CD4-positive, alpha-beta memory T cell (primary cell): ENCODE data around the gene NEURL2. TPM values are rescaled to one million over a fixed set of nuclear protein-coding genes. Genes with fewer than 3 reads are reported as not detected.

Source experiments
- CTCF ChIA-PET: fragments of 350-600 bp; sonication (Branson Sonifier 250); formaldehyde crosslinking; loops from one replicate; lab custom pipeline; 2021; ENCODE audit warnings: inconsistent platforms; ENCODE audit not compliant: partially characterized antibody; lab: Charles Lee
- POLR2A ChIA-PET: fragments of 350-600 bp; sonication (Branson Sonifier 250); formaldehyde crosslinking; loops from one replicate; lab custom pipeline; 2021; ENCODE audit not compliant: partially characterized antibody; lab: Charles Lee
- DNase-seq, 5 donors: peaks; one replicate each; pipeline versions ENCODE4 v3.0.0 to v3.0.0-alpha.2; 2020 to 2022; ENCODE audit warnings: mixed read lengths in 1 of 5
- H3K27ac ChIP-seq: one replicate; pipeline ENCODE4 v1.7.0; 2013; ENCODE audit warnings: low read depth, low read length
- H3K27me3 ChIP-seq: 2 replicates; pipeline ENCODE4 v1.7.0; 2013; ENCODE audit warnings: mild to moderate bottlenecking, low read length, moderate library complexity; ENCODE audit not compliant: insufficient read depth
- H3K36me3 ChIP-seq: 2 replicates; pipeline ENCODE4 v1.7.0; 2013; ENCODE audit warnings: mild to moderate bottlenecking, low read length, moderate library complexity; ENCODE audit not compliant: insufficient read depth
- H3K4me1 ChIP-seq: 2 replicates; pipeline ENCODE4 v1.7.0; 2013; ENCODE audit warnings: mild to moderate bottlenecking, low read length, moderate library complexity; ENCODE audit not compliant: insufficient read depth
- H3K4me3 ChIP-seq, 2 donors: one replicate each; pipeline ENCODE4 v1.7.0; 2013; ENCODE audit warnings: low read length in 2 of 2, mild to moderate bottlenecking in 1 of 2
- H3K9me3 ChIP-seq, 2 donors: one replicate each; pipeline ENCODE4 v1.7.0; 2013; ENCODE audit warnings: low read length in 2 of 2, control low read depth in 1 of 2; ENCODE audit not compliant: control insufficient read depth in 1 of 2
- H3K27ac Mint-ChIP-seq, 7 donors: one replicate each; pipeline ENCODE4 v1.8.0; 2020 to 2021; ENCODE audit warnings: mixed read lengths in 7 of 7, mild to moderate bottlenecking in 6 of 7, inconsistent platforms in 3 of 7, moderate library complexity in 3 of 7
- H3K27me3 Mint-ChIP-seq, 2 donors: one replicate each; pipeline ENCODE4 v1.8.0; 2020 to 2021; ENCODE audit warnings: mixed read lengths in 2 of 2
- H3K36me3 Mint-ChIP-seq, 2 donors: one replicate each; pipeline ENCODE4 v1.8.0; 2020 to 2021; ENCODE audit warnings: mixed read lengths in 2 of 2, inconsistent platforms in 1 of 2, mild to moderate bottlenecking in 1 of 2
- H3K4me1 Mint-ChIP-seq, 4 donors: one replicate each; pipeline ENCODE4 v1.8.0; 2020 to 2021; ENCODE audit warnings: mixed read lengths in 4 of 4, mild to moderate bottlenecking in 1 of 4
- H3K4me3 Mint-ChIP-seq, 8 donors: one replicate each; pipeline ENCODE4 v1.8.0; 2020 to 2021; ENCODE audit warnings: mixed read lengths in 8 of 8, mild to moderate bottlenecking in 7 of 8, moderate library complexity in 6 of 8, inconsistent platforms in 3 of 8
- H3K9me3 Mint-ChIP-seq, 8 donors: one replicate each; pipeline ENCODE4 v1.8.0; 2020 to 2021; ENCODE audit warnings: mixed read lengths in 8 of 8, mild to moderate bottlenecking in 5 of 8, inconsistent platforms in 3 of 8, moderate library complexity in 1 of 8
- intact Hi-C: fragments of 100-400 bp; cut with micrococcal nuclease; formaldehyde crosslinking; loops from one replicate; pipeline ENCODE4 v1.15.1; 2023
- polyA plus RNA-seq, 2 donors: library from polyadenylated mRNA; unstranded; fragments of 300-500 nt; fragmentation: Illumina TruSeq; gene quantifications; one replicate each; pipeline ENCODE4 v1.2.3, GENCODE V29; 2021
- total RNA-seq, 2 experiments: library from RNA; stranded (reverse); gene quantifications; one replicate each; pipeline ENCODE4 v1.2.3, GENCODE V29; 2021

The NEURL2 gene
- total and polyA plus RNA-seq, 4 experiments from 2014 or later, result 0.29 to 5.6 (median 3.1) TPM

GRCh38 chr20:45853484-45853883 lies 37.5 kb downstream of the NEURL2 start:
- no peak for DNase-seq
- intact Hi-C loops, result loop anchor here (10.0 kb wide), 1 partner anchor 59 kb away; the partner anchor contains the start of genes DNTTIP1 and WFDC3
- Histone ChIP-seq H3K27me3 (no peaks in the 10 kb centered on the region), H3K4me3 (no peak overlapping the region), H3K4me1 (peaks cover 30% of the 10 kb centered on the region), H3K36me3 (peaks cover 30% of the 10 kb centered on the region), H3K9me3 (no peaks in the 10 kb centered on the region), H3K27ac (no peak overlapping the region)
- Mint-ChIP-seq H3K4me3 (no peak overlapping the region), H3K36me3 (peaks cover 28 to 33% of the 10 kb centered on the region in 2 donors), H3K4me1 (peaks cover 19 to 62% (median 31%) of the 10 kb centered on the region in 4 donors), H3K9me3 (no peaks in the 10 kb centered on the region), H3K27ac (no peak overlapping the region), H3K27me3 (no peaks in the 10 kb centered on the region)
- CTCF ChIA-PET, result no interaction called here
- POLR2A ChIA-PET, result no interaction called here

- Histone ChIP-seq H3K36me3 (peaks cover 35% of the 10 kb centered on the region), H3K4me3 (no peak overlapping the region), H3K27me3 (no peaks in the 10 kb centered on the region), H3K4me1 (peaks cover 24% of the 10 kb centered on the region), H3K27ac (no peak overlapping the region), H3K9me3 (no peaks in the 10 kb centered on the region)
- no peak overlapping the region for H3K27ac Mint-ChIP-seq
- peaks cover 10 to 52% (median 23%) of the 10 kb centered on the region in 4 donors for H3K4me1 Mint-ChIP-seq
- H3K36me3 Mint-ChIP-seq, result peaks cover 33 to 37% of the 10 kb centered on the region in 2 donors
- DNase-seq, result no peak
- H3K27me3 Mint-ChIP-seq, result no peaks in the 10 kb centered on the region
- H3K4me3 Mint-ChIP-seq, result no peak overlapping the region
- ChIA-PET CTCF (interaction anchor here (0.9 to 1.0 kb wide), 2 partner anchors 28 to 39 kb away, joined by 3 read pairs; no protein-coding TSS in a partner anchor), POLR2A (interaction anchor here (0.6 kb wide), 1 partner anchor 14 kb away, joined by 3 read pairs; no protein-coding TSS in a partner anchor)
- intact Hi-C loops, result loop anchor here (10.0 kb wide), 1 partner anchor 58 kb away; the partner anchor contains the start of genes DNTTIP1 and WFDC3
- H3K9me3 Mint-ChIP-seq, result no peaks in the 10 kb centered on the region
Measured at GRCh38 chr20:45852326-45852725, 38.7 kb downstream of the NEURL2 start.

GRCh38 chr20:45851501-45851900 lies 39.5 kb downstream of the NEURL2 start:
- Mint-ChIP-seq H3K36me3 (peaks cover 33 to 41% of the 10 kb centered on the region in 2 donors), H3K27ac (no peak overlapping the region), H3K27me3 (no peaks in the 10 kb centered on the region), H3K4me1 (peaks cover 9 to 44% (median 17%) of the 10 kb centered on the region in 4 donors), H3K9me3 (no peaks in the 10 kb centered on the region), H3K4me3 (no peak overlapping the region)
- no peaks in the 10 kb centered on the region for H3K27me3 ChIP-seq
- ChIA-PET CTCF (no interaction called here), POLR2A (interaction anchor here (0.6 to 1.4 kb wide), 3 partner anchors 13 to 83 kb away, joined by 3 to 5 read pairs (median 4); partner anchors contain the start of gene PCIF1)
- H3K36me3 ChIP-seq, result peaks cover 39% of the 10 kb centered on the region
- H3K27ac ChIP-seq, result no peak overlapping the region
- no peak overlapping the region for H3K4me3 ChIP-seq
- peaks cover 22% of the 10 kb centered on the region for H3K4me1 ChIP-seq
- H3K9me3 ChIP-seq, result no peaks in the 10 kb centered on the region
- intact Hi-C loops, result loop anchor here (10.0 kb wide), 1 partner anchor 57 kb away; the partner anchor contains the start of genes DNTTIP1 and WFDC3
- no peak for DNase-seq

- intact Hi-C loops, result loop anchor here (10.0 kb wide), 1 partner anchor 56 kb away; the partner anchor contains the start of genes DNTTIP1 and WFDC3
- no peaks in the 10 kb centered on the region for H3K27me3 Mint-ChIP-seq
- H3K9me3 ChIP-seq, result no peaks in the 10 kb centered on the region
- H3K4me1 Mint-ChIP-seq, result peaks cover 8 to 38% (median 13%) of the 10 kb centered on the region in 4 donors
- peaks cover 36 to 47% of the 10 kb centered on the region in 2 donors for H3K36me3 Mint-ChIP-seq
- peaks cover 42% of the 10 kb centered on the region for H3K36me3 ChIP-seq
- H3K4me1 ChIP-seq, result peaks cover 16% of the 10 kb centered on the region
- no peaks in the 10 kb centered on the region for H3K27me3 ChIP-seq
- H3K27ac Mint-ChIP-seq, result no peak overlapping the region
- CTCF ChIA-PET, result no interaction called here
- POLR2A ChIA-PET, result interaction anchor here (0.8 to 1.4 kb wide), 2 partner anchors 17 to 84 kb away, joined by 4 to 5 read pairs; partner anchors contain the start of gene PCIF1
- no peak overlapping the region for H3K4me3 ChIP-seq
- no peak overlapping the region for H3K27ac ChIP-seq
- H3K4me3 Mint-ChIP-seq, result no peak overlapping the region
- no peaks in the 10 kb centered on the region for H3K9me3 Mint-ChIP-seq
- no peak for DNase-seq
Measured at GRCh38 chr20:45850926-45851325, 40.1 kb downstream of the NEURL2 start.

GRCh38 chr20:45850238-45850637 lies 40.8 kb downstream of the NEURL2 start:
- Histone ChIP-seq H3K27ac (no peak overlapping the region), H3K4me3 (no peak overlapping the region), H3K27me3 (no peaks in the 10 kb centered on the region), H3K4me1 (peaks cover 11% of the 10 kb centered on the region), H3K36me3 (peaks cover 47% of the 10 kb centered on the region), H3K9me3 (no peaks in the 10 kb centered on the region)
- ChIA-PET CTCF (no interaction called here), POLR2A (interaction anchor here (1.3 kb wide), 1 partner anchor 31 kb away, joined by 6 read pairs; the partner anchor contains the start of gene ZSWIM1)
- Mint-ChIP-seq H3K27ac (peak overlapping the region in 2 of 7 donors; percentile 18 to 66), H3K36me3 (peaks cover 36 to 52% of the 10 kb centered on the region in 2 donors), H3K4me3 (peak overlapping the region in 1 of 8 donors; percentile 6), H3K27me3 (no peaks in the 10 kb centered on the region), H3K9me3 (no peaks in the 10 kb centered on the region), H3K4me1 (peaks cover 7 to 33% (median 9%) of the 10 kb centered on the region in 4 donors)
- intact Hi-C loops, result loop anchor here (10.0 kb wide), 1 partner anchor 55 kb away; the partner anchor contains the start of genes DNTTIP1 and WFDC3
- no peak for DNase-seq

GRCh38 chr20:45848969-45849582 lies 41.9 kb downstream of the NEURL2 start:
- Histone ChIP-seq H3K4me3 (no peak overlapping the region), H3K9me3 (no peaks in the 10 kb centered on the region), H3K36me3 (peaks cover 48% of the 10 kb centered on the region), H3K27me3 (no peaks in the 10 kb centered on the region), H3K27ac (no peak overlapping the region), H3K4me1 (no peaks in the 10 kb centered on the region)
- no peaks in the 10 kb centered on the region for H3K9me3 Mint-ChIP-seq
- H3K27ac Mint-ChIP-seq, result peak overlapping the region in 2 of 7 donors; percentile 6 to 12
- ChIA-PET POLR2A (interaction anchor here (1.3 kb wide), 1 partner anchor 32 kb away, joined by 6 read pairs; the partner anchor contains the start of gene ZSWIM1), CTCF (interaction anchor here (0.6 kb wide), 1 partner anchor 112 kb away, joined by 3 read pairs; no protein-coding TSS in a partner anchor)
- H3K4me3 Mint-ChIP-seq, result no peak overlapping the region
- no peak for DNase-seq
- intact Hi-C loops, result no loop called here
- peaks cover 42 to 56% of the 10 kb centered on the region in 2 donors for H3K36me3 Mint-ChIP-seq
- H3K27me3 Mint-ChIP-seq, result no peaks in the 10 kb centered on the region
- peaks cover 2 to 22% (median 6%) of the 10 kb centered on the region in 4 donors for H3K4me1 Mint-ChIP-seq

- Mint-ChIP-seq H3K27me3 (no peaks in the 10 kb centered on the region), H3K9me3 (no peaks in the 10 kb centered on the region), H3K4me1 (peaks cover under 1 to 16% (median 2%) of the 10 kb centered on the region in 4 donors), H3K36me3 (peaks cover 38 to 57% of the 10 kb centered on the region in 2 donors), H3K4me3 (no peak overlapping the region), H3K27ac (no peak overlapping the region)
- DNase-seq, result no peak
- no peaks in the 10 kb centered on the region for H3K9me3 ChIP-seq
- POLR2A ChIA-PET, result no interaction called here
- CTCF ChIA-PET, result no interaction called here
- no peak overlapping the region for H3K4me3 ChIP-seq
- H3K27me3 ChIP-seq, result no peaks in the 10 kb centered on the region
- H3K27ac ChIP-seq, result no peak overlapping the region
- intact Hi-C loops, result no loop called here
- peaks cover 48% of the 10 kb centered on the region for H3K36me3 ChIP-seq
- no peaks in the 10 kb centered on the region for H3K4me1 ChIP-seq
Measured at GRCh38 chr20:45848421-45848820, 42.6 kb downstream of the NEURL2 start.
